Peyer's patch (tissue), 4 donors: ENCODE results near the gene NFAM1.

Experiments
- POLR2A ChIP-seq, 2 donors: fragments of 450-650 bp; IDR thresholded peaks; one replicate each; pipeline ENCODE4 v1.5.1; 2017; ENCODE audit warnings: antibody characterized with exemption in 2 of 2, mild to moderate bottlenecking in 2 of 2, moderate library complexity in 2 of 2
- TF ChIP-seq, protein P1 (sequence below), 6 experiments: fragments of 450-650 bp in 4 of 6; fragments of 200-600 bp in 2 of 6; sonication (generic) in 1 of 6; IDR thresholded peaks; one replicate each; pipeline ENCODE4 v1.5.1; 2017 to 2019; ENCODE audit warnings: antibody characterized with exemption in 6 of 6, mild to moderate bottlenecking in 3 of 6, moderate library complexity in 1 of 6

DNA sequence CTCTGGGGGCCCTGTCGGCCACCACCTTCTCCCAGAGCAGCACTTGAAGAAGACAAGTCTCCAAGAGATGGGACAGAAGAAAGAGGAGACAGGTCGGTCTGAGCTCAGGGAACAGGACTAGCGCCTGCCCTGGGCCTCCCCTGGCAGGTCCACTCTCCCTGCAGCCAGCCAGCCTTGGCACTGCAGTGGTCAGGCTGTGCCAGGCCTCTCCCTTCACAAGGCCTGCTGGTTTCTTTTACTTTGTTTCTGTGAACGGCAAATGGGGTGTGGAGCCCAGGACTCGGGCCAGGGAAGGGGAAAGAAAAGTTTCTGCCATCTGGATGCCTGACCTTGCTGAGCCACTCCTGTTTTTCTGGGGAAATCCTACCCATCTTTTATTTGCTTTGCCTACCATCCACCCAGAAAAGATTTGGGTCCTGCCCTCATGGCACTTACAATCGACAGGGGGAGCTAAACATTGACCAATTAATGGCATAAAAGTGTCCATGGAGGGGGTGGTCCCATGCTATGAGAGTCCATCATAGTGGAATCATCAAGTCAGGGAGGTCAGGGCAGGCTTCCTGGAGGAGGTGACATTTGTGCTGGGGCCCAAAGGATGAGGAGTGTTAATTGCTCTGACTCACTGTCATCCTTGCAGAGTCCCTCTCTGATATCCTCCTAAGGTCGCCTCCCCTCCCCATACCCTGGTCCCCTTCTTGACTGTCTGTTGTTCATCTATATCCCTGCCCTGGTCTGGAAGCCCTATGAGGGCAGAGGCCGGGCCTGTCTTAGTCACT is 65.2 kb downstream of the NFAM1 start:
- TF ChIP-seq, protein P1, sequence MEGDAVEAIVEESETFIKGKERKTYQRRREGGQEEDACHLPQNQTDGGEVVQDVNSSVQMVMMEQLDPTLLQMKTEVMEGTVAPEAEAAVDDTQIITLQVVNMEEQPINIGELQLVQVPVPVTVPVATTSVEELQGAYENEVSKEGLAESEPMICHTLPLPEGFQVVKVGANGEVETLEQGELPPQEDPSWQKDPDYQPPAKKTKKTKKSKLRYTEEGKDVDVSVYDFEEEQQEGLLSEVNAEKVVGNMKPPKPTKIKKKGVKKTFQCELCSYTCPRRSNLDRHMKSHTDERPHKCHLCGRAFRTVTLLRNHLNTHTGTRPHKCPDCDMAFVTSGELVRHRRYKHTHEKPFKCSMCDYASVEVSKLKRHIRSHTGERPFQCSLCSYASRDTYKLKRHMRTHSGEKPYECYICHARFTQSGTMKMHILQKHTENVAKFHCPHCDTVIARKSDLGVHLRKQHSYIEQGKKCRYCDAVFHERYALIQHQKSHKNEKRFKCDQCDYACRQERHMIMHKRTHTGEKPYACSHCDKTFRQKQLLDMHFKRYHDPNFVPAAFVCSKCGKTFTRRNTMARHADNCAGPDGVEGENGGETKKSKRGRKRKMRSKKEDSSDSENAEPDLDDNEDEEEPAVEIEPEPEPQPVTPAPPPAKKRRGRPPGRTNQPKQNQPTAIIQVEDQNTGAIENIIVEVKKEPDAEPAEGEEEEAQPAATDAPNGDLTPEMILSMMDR (IDR thresholded peaks at IDR 0.05) = no peak
- TF ChIP-seq POLR2A (IDR thresholded peaks at IDR 0.05) = no peak
